HepG2 (cell line): ENCODE measurements around the gene CELF4. TPM values are rescaled to one million over a fixed set of nuclear protein-coding genes. Genes with fewer than 3 reads are reported as not detected.

Source experiments
- ATAC-seq: fragments of 200-7000 bp; cut with Tn5 transposase; 3 replicates; pipeline ENCODE4 v1.9.1; 2020; ENCODE audit warnings: mild to moderate bottlenecking, moderate library complexity
- BruUV-seq: library from RNA; stranded (reverse); fragments of 400-500 nt; replicated peaks from 2 replicates; lab custom pipeline; 2021; lab: Mats Ljungman, UMichigan
- CTCF ChIA-PET: fragments of 300-600 bp; formaldehyde crosslinking; extraction: SDS; loops from one replicate; lab custom pipeline; 2021; ENCODE audit warnings: low total read pairs, inconsistent platforms, low intra/inter-chr PET ratio; lab: Yijun Ruan, JAX
- POLR2A ChIA-PET: fragments of 350-600 bp; sonication (Branson Sonifier 250); formaldehyde crosslinking; loops from one replicate; lab custom pipeline; 2020; ENCODE audit warnings: antibody characterized with exemption, inconsistent platforms; lab: Yijun Ruan, JAX
- DNase-seq: peaks from one replicate; pipeline ENCODE4 v3.0.0-alpha.2; 2015; ENCODE audit warnings: low spot score
- FAIRE-seq: peaks from 3 replicates; lab custom pipeline; 2011; peaks lifted over from hg19 to GRCh38; lab: Jason Lieb, UNC
- H2AFZ ChIP-seq: one replicate; pipeline ENCODE4 v1.6.1; 2011; ENCODE audit warnings: low read length, inconsistent platforms
- H3K27ac ChIP-seq: fragments of 300-600 bp; 3 replicates; pipeline ENCODE4 v1.8.0; 2011; ENCODE audit warnings: mixed run types, mild to moderate bottlenecking, mixed read lengths, low read length, inconsistent platforms; ENCODE audit not compliant: insufficient read depth; ENCODE audit errors: extremely low read length
- H3K27me3 ChIP-seq, 2 experiments: fragments of 200-600 bp in 1 of 2; 2 replicates in 1 of 2; 3 replicates in 1 of 2; pipeline versions ENCODE4 v1.6.0 to v1.8.0; 2011; ENCODE audit warnings: low read length in 2 of 2, mild to moderate bottlenecking in 2 of 2, moderate library complexity in 2 of 2, inconsistent platforms in 1 of 2; ENCODE audit not compliant: insufficient read depth in 2 of 2, control insufficient read depth in 1 of 2
- H3K36me3 ChIP-seq, 2 experiments: fragments of 200-600 bp in 1 of 2; replicated peaks in 1 of 2; 2 replicates in 1 of 2; 3 replicates in 1 of 2; pipeline versions ENCODE4 v1.5.1 to v1.8.0; 2011; ENCODE audit warnings: low read length in 2 of 2, inconsistent platforms in 1 of 2; ENCODE audit not compliant: insufficient read depth in 2 of 2, control insufficient read depth in 1 of 2
- H3K4me1 ChIP-seq: 2 replicates; pipeline ENCODE4 v1.5.1; 2012; ENCODE audit warnings: low read length, inconsistent platforms; ENCODE audit not compliant: insufficient read depth
- H3K4me2 ChIP-seq: 2 replicates; pipeline ENCODE4 v1.6.0; 2011; ENCODE audit warnings: low read depth, low read length, inconsistent platforms
- H3K4me3 ChIP-seq, 3 experiments: fragments of 200-600 bp in 1 of 3; sonication (generic), shearing (Covaris generic) in 1 of 3; replicated peaks in 1 of 3; 2 replicates each; pipeline ENCODE4 v1.5.1; 2011 to 2016; ENCODE audit warnings: low read length in 3 of 3, inconsistent platforms in 2 of 3, low read depth in 2 of 3, mild to moderate bottlenecking in 2 of 3, control low read depth in 1 of 3, mixed read lengths in 1 of 3; ENCODE audit not compliant: insufficient read depth in 1 of 3
- H3K79me2 ChIP-seq: one replicate; pipeline ENCODE4 v1.6.1; 2011; ENCODE audit warnings: low read length, inconsistent platforms; ENCODE audit not compliant: insufficient read depth
- H3K9ac ChIP-seq: 2 replicates; pipeline ENCODE4 v1.6.0; 2011; ENCODE audit warnings: mild to moderate bottlenecking, low read depth, low read length, inconsistent platforms; ENCODE audit not compliant: insufficient read depth
- H3K9me3 ChIP-seq: 2 replicates; pipeline ENCODE4 v1.5.1; 2012; ENCODE audit warnings: mild to moderate bottlenecking, low read length
- H4K20me1 ChIP-seq: 2 replicates; pipeline ENCODE4 v1.6.0; 2011; ENCODE audit warnings: inconsistent platforms, mild to moderate bottlenecking, low read length, moderate library complexity; ENCODE audit not compliant: insufficient read depth
- CTCF ChIP-seq: sonication (generic); formaldehyde crosslinking; IDR thresholded peaks from 2 replicates; pipeline ENCODE4 v1.5.0; 2020; ENCODE audit warnings: mild to moderate bottlenecking, missing genetic modification reagents, moderate library complexity
- GZF1 ChIP-seq: sonication (generic); formaldehyde crosslinking; IDR thresholded peaks from 2 replicates; pipeline ENCODE4 v1.5.1; 2020; ENCODE audit warnings: mild to moderate bottlenecking, missing genetic modification reagents
- SMARCE1 ChIP-seq: fragments of 450-650 bp; IDR thresholded peaks from 2 replicates; pipeline ENCODE4 v1.6.1; 2017; ENCODE audit warnings: borderline replicate concordance
- SMYD3 ChIP-seq: sonication (generic); formaldehyde crosslinking; IDR thresholded peaks from 2 replicates; pipeline ENCODE4 v1.8.1; 2023; ENCODE audit warnings: mild to moderate bottlenecking, missing genetic modification reagents
- TAF15 ChIP-seq: fragments of 200-400 bp; formaldehyde crosslinking; IDR thresholded peaks from one replicate; pipeline ENCODE4 v1.6.1; 2018; ENCODE audit warnings: mild to moderate bottlenecking, low read depth, low read length; ENCODE audit not compliant: poor library complexity, severe bottlenecking
- TBX3 ChIP-seq: fragments of 450-650 bp; IDR thresholded peaks from 2 replicates; pipeline ENCODE4 v1.6.1; 2017; ENCODE audit warnings: antibody characterized with exemption, mild to moderate bottlenecking, inconsistent platforms, borderline replicate concordance
- ZBTB42 ChIP-seq: sonication (generic); formaldehyde crosslinking; IDR thresholded peaks from 2 replicates; pipeline ENCODE4 v1.5.0; 2020; ENCODE audit warnings: mild to moderate bottlenecking, missing genetic modification reagents
- ZEB1 ChIP-seq: IDR thresholded peaks from 2 replicates; pipeline ENCODE4 v1.6.1; 2012; ENCODE audit warnings: mild to moderate bottlenecking, low read depth, inconsistent platforms; ENCODE audit not compliant: insufficient replicate concordance
- ZFP82 ChIP-seq: sonication (generic); formaldehyde crosslinking; IDR thresholded peaks from 2 replicates; pipeline ENCODE4 v1.5.1; 2020; ENCODE audit warnings: mild to moderate bottlenecking, missing genetic modification reagents, borderline replicate concordance
- ZIK1 ChIP-seq: sonication (generic); formaldehyde crosslinking; IDR thresholded peaks from 2 replicates; pipeline ENCODE4 v1.5.0; 2020; ENCODE audit warnings: mild to moderate bottlenecking, low read depth, missing genetic modification reagents, borderline replicate concordance
- ZNF3 ChIP-seq: IDR thresholded peaks from 2 replicates; pipeline ENCODE4 v1.7.0; 2017; ENCODE audit warnings: inconsistent platforms
- ZNF629 ChIP-seq: sonication (generic); formaldehyde crosslinking; conservative IDR thresholded peaks from 2 replicates; pipeline ENCODE4 v1.5.0; 2020; ENCODE audit warnings: missing genetic modification reagents
- ZNF691 ChIP-seq: sonication (generic); formaldehyde crosslinking; IDR thresholded peaks from 2 replicates; pipeline ENCODE4 v1.4.0; 2020; ENCODE audit warnings: missing genetic modification reagents, low read depth, mild to moderate bottlenecking, borderline replicate concordance
- ZNF709 ChIP-seq: sonication (generic); formaldehyde crosslinking; IDR thresholded peaks from 2 replicates; pipeline ENCODE4 v1.5.0; 2020; ENCODE audit warnings: mild to moderate bottlenecking, missing genetic modification reagents
- ZSCAN12 ChIP-seq: sonication (generic); formaldehyde crosslinking; IDR thresholded peaks from 2 replicates; pipeline ENCODE4 v1.9.0; 2021; ENCODE audit warnings: mild to moderate bottlenecking, missing genetic modification reagents
- WGBS: methylation state at CpG from one replicate; pipeline ENCODE4 v1.1.6; 2017; ENCODE audit warnings: low lambda C conversion rate; 5-methylcytosine and 5-hydroxymethylcytosine counted together
- in situ Hi-C: cut with HindIII; loops from 2 replicates; pipeline ENCODE4 v1.10.0; 2017; ENCODE audit warnings: low pct_unique_long_range_greater_than_20kb; ENCODE audit not compliant: extremely low pct_ligation_motif_present
- intact Hi-C: fragments of 100-400 bp; cut with micrococcal nuclease; formaldehyde crosslinking; loops from one replicate; pipeline ENCODE4 v1.10.0; 2022; ENCODE audit not compliant: unreplicated experiment
- polyA plus RNA-seq, 8 experiments: library from polyadenylated mRNA; depleted of rRNA in 3 of 8; stranded (reverse) in 7 of 8; unstranded in 1 of 8; fragments of >200 nt; fragmentation: Illumina TruSeq in 4 of 8; extraction: Trizol in 4 of 8; gene quantifications; 2 replicates each; pipeline versions ENCODE4 v1.2.1 to v1.2.3, GENCODE V29; 2011 to 2016; ENCODE audit warnings: low read depth in 4 of 8, missing spikeins in 1 of 8, mixed read lengths in 1 of 8; ENCODE audit not compliant: insufficient read depth in 1 of 8
- total RNA-seq, 5 experiments: library from RNA; depleted of rRNA; stranded (reverse); fragments of >200 nt; fragmentation: Illumina TruSeq; extraction: Trizol; gene quantifications; 2 replicates each; pipeline ENCODE4 v1.2.3, GENCODE V29; 2016; ENCODE audit warnings: low read depth in 1 of 5
- TF ChIP-seq, protein P1 (sequence below): IDR thresholded peaks from 2 replicates; pipeline ENCODE4 v1.6.1; 2016; ENCODE audit warnings: missing biosample characterization, missing genetic modification reagents, low read depth

CELF4 gene
- total and polyA plus RNA-seq, 2 of the 13 experiments (the other 11 are each of a cell fraction or from before 2014, with no cell fraction given): not detected

DNA sequence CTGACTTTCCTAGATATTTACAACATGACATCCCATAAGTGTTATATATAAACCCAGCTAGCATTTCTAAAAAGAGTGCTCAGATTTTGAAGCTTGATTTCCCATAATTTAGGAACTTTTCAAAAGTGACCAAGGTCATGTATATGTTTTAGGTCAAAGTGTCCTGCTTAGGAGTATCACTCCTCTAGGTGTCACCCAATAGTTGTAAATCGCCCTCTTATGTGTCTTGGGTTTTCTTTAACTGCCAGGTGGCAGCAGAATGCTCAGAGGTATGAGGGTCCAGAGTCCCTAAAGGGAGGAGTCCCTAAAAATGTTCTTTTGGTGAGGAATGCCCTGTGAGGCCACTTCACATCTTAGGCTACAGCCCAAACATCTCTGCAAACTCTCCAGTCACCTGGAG, 358.3 kb downstream of the CELF4 start:
- H2AFZ ChIP-seq: no peak overlapping the region
- no TSS peak for BruUV-seq
- in situ Hi-C loops: no loop called here
- H3K9me3 ChIP-seq: peaks cover 10% of the 10 kb centered on the region; the same call in 1 of the 2 replicates
- DNase-seq (no peak), FAIRE-seq (no peak), ATAC-seq (peak; percentile 41; the same call in 1 of the 3 replicates)
- no peak overlapping the region for H3K27ac ChIP-seq
- no peaks in the 10 kb centered on the region for H4K20me1 ChIP-seq
- H3K4me1 ChIP-seq: no peaks in the 10 kb centered on the region
- WGBS: 25% methylated on average over 1 of the region's 1 CpG
- H3K79me2 ChIP-seq: no peaks in the 10 kb centered on the region
- H3K4me2 ChIP-seq: no peak overlapping the region
- H3K9ac ChIP-seq: no peak overlapping the region
- no peaks in the 10 kb centered on the region for H3K27me3 ChIP-seq
- TF ChIP-seq CTCF (CRISPR knock-in tag) (peak; percentile 17; the same call in 1 of the 2 replicates), ZSCAN12 (CRISPR knock-in tag) (no peak)
- intact Hi-C loops: no loop called here
- POLR2A ChIA-PET: no interaction called here
- H3K4me3 ChIP-seq: no peak overlapping the region
- no peaks in the 10 kb centered on the region for H3K36me3 ChIP-seq
- CTCF ChIA-PET: no interaction called here

GRCh38 chr18:37199741-37200140, 365.9 kb downstream of the CELF4 start:
- Histone ChIP-seq H3K9me3 (peaks cover 10% of the 10 kb centered on the region; the same call in 1 of the 2 replicates), H2AFZ (no peak overlapping the region), H4K20me1 (no peaks in the 10 kb centered on the region), H3K9ac (no peak overlapping the region), H3K27me3 (no peaks in the 10 kb centered on the region), H3K4me2 (no peak overlapping the region), H3K4me3 (no peak overlapping the region), H3K36me3 (no peaks in the 10 kb centered on the region), H3K79me2 (no peaks in the 10 kb centered on the region), H3K4me1 (no peaks in the 10 kb centered on the region), H3K27ac (no peak overlapping the region)
- BruUV-seq: no TSS peak
- DNase-seq (no peak), FAIRE-seq (no peak), ATAC-seq (no peak)
- no peak for TF ChIP-seq ZEB1
- TF ChIP-seq ZNF629 (CRISPR knock-in tag): no peak
- TF ChIP-seq TAF15: no peak
- TF ChIP-seq ZBTB42 (CRISPR knock-in tag): no peak
- no peak for TF ChIP-seq TBX3
- TF ChIP-seq ZIK1 (CRISPR knock-in tag): no peak
- TF ChIP-seq ZFP82 (CRISPR knock-in tag): no peak
- TF ChIP-seq ZNF709 (CRISPR knock-in tag): no peak
- TF ChIP-seq ZNF3 (CRISPR knock-in tag): no peak
- no peak for TF ChIP-seq ZNF691 (CRISPR knock-in tag)
- TF ChIP-seq SMARCE1: no peak
- TF ChIP-seq, protein P1, sequence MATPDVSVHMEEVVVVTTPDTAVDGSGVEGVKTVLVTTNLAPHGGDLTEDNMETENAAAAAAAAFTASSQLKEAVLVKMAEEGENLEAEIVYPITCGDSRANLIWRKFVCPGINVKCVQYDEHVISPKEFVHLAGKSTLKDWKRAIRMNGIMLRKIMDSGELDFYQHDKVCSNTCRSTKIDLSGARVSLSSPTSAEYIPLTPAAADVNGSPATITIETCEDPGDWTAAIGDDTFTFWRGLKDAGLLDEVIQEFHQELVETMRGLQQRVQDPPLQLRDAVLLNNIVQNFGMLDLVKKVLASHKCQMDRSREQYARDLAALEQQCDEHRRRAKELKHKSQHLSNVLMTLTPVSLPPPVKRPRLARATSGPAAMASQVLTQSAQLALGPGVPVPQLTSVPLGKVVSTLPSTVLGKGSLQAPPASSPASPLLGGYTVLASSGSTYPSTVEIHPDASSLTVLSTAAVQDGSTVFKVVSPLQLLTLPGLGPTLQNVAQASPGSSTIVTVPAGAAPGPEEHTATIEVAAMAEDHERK (CRISPR knock-in tag): no peak
- no peak for TF ChIP-seq SMYD3 (CRISPR knock-in tag)
- no peak for TF ChIP-seq GZF1 (CRISPR knock-in tag)
- 73% methylated on average over 2 of the region's 2 CpGs for WGBS
- ChIA-PET CTCF (no interaction called here), POLR2A (no interaction called here)
- in situ Hi-C loops: no loop called here
- intact Hi-C loops: no loop called here
